Skeletal muscle satellite cell (primary cell): ENCODE measurements around the gene MAMLD1.

Experiments
- H3K27me3 ChIP-seq: 2 replicates; pipeline ENCODE4 v1.7.0; 2013; ENCODE audit warnings: low read length; ENCODE audit not compliant: control insufficient read depth, insufficient read depth
- H3K36me3 ChIP-seq: 2 replicates; pipeline ENCODE4 v1.7.0; 2013; ENCODE audit warnings: mild to moderate bottlenecking, control low read depth, low read length; ENCODE audit not compliant: insufficient read depth
- H3K4me1 ChIP-seq: 2 replicates; pipeline ENCODE4 v1.7.0; 2013; ENCODE audit warnings: low read length; ENCODE audit not compliant: control insufficient read depth, insufficient read depth
- H3K4me2 ChIP-seq: 2 replicates; pipeline ENCODE4 v1.7.0; 2013; ENCODE audit warnings: mild to moderate bottlenecking, low read length
- H3K4me3 ChIP-seq: 2 replicates; pipeline ENCODE4 v1.7.0; 2013; ENCODE audit warnings: low read length
- H3K9ac ChIP-seq: 2 replicates; pipeline ENCODE4 v1.7.0; 2013; ENCODE audit warnings: mild to moderate bottlenecking, low read depth, low read length, moderate library complexity
- H3K9me3 ChIP-seq: replicated peaks from 2 replicates; pipeline ENCODE4 v1.7.0; 2013; ENCODE audit warnings: mild to moderate bottlenecking, control low read depth, low read length

Gene MAMLD1

DNA sequence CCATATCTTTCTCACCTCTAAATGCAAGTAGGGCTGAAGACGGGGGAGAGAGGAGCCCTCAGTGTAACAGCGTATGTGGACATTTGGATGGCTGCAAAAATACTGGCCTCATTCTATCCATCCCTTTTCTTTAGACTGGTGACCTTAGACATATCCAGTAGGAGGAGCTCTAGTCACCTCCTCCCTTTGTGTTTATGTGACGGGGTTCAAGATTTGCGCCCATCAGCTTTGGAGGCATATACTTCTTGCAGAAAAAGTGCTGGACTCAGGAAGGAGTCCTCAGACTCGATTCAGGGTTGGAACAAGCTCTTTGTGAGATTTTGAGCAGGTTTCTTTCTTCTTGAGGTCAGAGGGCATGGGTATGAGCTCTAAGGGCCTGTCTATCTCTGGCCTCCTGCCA is 86.2 kb downstream of the MAMLD1 start:
- no peaks in the 10 kb centered on the region for H3K27me3 ChIP-seq
- peaks cover 3% of the 10 kb centered on the region for H3K36me3 ChIP-seq
- no peaks in the 10 kb centered on the region for H3K4me1 ChIP-seq
- H3K9ac ChIP-seq = no peak overlapping the region
- no peak overlapping the region for H3K4me3 ChIP-seq
- no peaks in the 10 kb centered on the region for H3K9me3 ChIP-seq
- no peak overlapping the region for H3K4me2 ChIP-seq

DNA sequence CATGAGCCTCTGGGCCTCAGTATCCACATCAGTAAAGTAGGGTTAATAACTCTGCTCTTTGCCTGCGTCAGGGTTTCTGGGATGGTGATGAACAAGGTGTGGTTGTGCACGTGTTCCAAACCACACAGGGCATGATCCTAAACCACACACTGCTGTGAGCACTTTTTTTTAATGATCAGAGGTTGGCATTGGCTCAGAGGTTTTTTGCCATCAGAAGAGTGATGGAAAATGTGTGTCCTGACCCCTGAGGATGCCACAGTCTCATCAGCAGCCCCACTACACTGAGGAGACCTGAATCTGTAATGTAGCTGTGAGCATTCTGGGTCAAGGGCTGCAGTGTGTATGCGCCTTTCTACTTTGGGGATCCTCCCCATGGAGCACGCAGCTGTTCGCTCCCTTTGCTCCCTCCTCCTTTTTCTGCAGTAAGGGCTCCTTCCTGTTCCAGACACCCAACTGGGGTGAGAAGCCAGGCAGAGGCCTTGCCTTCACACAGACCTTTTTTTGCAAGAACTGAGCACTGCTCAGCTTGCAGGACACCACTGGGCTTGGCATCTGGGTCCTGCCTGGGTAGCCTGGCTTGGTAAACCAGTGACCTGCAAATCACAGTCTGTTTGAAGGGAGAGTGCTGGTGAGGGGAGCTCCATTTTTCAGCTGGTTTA is 87.5 kb downstream of the MAMLD1 start:
- Histone ChIP-seq H3K4me1 (no peaks in the 10 kb centered on the region), H3K4me3 (no peak overlapping the region), H3K9me3 (no peaks in the 10 kb centered on the region), H3K27me3 (no peaks in the 10 kb centered on the region), H3K36me3 (peaks cover 3% of the 10 kb centered on the region), H3K4me2 (no peak overlapping the region), H3K9ac (no peak overlapping the region)

DNA sequence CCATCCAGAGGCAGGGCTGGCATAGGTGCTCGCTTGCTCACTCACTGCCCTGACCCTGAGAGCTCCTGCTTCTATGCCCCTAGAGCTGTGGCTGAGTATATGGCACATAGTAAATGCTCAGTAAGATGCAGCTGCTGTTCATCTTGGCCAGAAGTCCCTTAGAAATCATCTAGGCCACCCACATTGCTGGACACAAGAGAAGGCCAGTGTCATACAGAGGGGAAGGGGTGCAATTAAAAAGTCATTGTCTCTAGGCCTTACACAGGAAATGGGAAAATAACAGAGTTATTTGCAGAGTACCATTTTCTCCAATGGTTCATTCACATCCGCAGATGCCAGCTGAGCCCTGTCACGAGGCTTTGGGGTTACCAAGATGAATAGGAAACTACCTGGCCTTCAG is 88.8 kb downstream of the MAMLD1 start:
- Histone ChIP-seq H3K4me2 (no peak overlapping the region), H3K4me1 (no peaks in the 10 kb centered on the region), H3K9ac (no peak overlapping the region), H3K9me3 (no peaks in the 10 kb centered on the region), H3K4me3 (no peak overlapping the region), H3K27me3 (no peaks in the 10 kb centered on the region), H3K36me3 (peaks cover 3% of the 10 kb centered on the region)

DNA sequence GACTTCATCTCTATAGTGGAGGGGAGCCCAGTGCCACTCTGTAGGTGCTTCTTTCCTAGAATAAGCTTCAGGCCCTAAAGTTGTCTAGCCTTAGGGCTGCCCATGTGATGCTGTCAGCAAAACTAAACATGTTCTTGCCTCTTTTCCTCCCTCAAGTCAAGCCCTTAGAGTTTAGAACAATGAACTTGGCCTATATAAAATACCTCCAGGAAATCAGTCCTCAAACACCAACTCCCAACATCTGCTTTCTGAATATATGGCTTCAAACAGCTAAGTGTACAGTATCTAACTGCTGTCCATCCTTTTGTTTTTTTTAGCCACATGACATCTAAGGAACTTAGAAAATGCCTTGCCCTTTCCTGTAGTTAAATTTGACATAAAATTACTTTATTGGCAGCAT is 91.0 kb downstream of the MAMLD1 start:
- Histone ChIP-seq H3K9ac (no peak overlapping the region), H3K4me1 (no peaks in the 10 kb centered on the region), H3K36me3 (peaks cover 3% of the 10 kb centered on the region), H3K27me3 (no peaks in the 10 kb centered on the region), H3K9me3 (no peaks in the 10 kb centered on the region), H3K4me3 (no peak overlapping the region), H3K4me2 (no peak overlapping the region)

DNA sequence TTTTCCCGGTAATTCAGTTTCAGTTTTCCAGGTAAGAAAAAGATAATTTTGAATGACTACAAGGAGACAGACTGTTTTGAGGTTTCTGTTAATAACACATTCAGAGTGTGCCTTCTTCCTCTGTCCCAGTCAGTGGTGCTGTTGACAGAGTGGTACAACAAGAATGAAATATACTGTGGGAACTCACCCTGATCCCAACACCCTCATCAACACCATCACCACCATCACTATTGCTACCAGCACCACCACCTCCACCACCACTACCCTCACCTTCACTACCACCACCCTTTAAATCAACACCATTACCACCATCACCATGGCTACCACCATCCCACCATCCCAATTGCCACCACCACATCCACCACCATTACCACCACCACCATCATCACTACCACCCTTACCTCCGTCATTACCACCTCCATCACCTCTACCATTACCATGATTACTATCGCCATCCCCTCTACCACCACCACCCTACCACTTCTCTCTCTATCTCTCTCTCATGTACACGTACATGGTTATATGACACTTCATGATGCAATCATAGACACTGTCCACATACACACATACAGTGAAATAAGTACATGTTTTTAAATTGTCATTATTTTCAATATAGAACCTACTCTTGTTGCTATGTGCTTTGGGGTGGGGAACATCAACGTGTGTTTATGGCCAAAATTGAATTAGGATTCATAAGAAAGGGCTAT is 91.5 kb downstream of the MAMLD1 start:
- H3K4me2 ChIP-seq = no peak overlapping the region

DNA sequence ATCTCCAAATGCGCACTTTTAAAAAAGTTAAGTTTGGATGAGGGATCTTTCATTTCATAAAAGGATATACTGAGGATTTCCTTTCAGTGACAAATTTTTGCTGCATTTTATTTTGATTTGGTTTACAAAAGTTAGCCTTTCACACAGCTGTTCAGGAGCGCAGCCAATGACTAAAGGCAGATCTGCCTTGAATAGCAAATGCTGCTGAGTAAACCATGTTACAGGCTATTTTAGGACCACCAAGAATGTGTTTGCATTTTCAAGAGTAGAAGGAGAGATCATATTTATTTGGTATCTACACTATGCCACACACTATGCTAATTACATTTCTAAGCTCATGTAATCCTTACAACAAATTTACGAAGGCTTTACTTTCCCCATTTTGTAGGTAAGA is 92.1 kb downstream of the MAMLD1 start:
- no peaks in the 10 kb centered on the region for H3K9me3 ChIP-seq
- no peak overlapping the region for H3K4me2 ChIP-seq
- H3K36me3 ChIP-seq = peaks cover 3% of the 10 kb centered on the region
- H3K4me1 ChIP-seq = no peaks in the 10 kb centered on the region
- no peak overlapping the region for H3K4me3 ChIP-seq
- H3K9ac ChIP-seq = no peak overlapping the region
- no peaks in the 10 kb centered on the region for H3K27me3 ChIP-seq

More for the DNA sequence above, 91.5 kb downstream of the MAMLD1 start:
- no peak overlapping the region for H3K9ac ChIP-seq
- H3K4me3 ChIP-seq = no peak overlapping the region
- H3K9me3 ChIP-seq = no peaks in the 10 kb centered on the region
- H3K4me1 ChIP-seq = no peaks in the 10 kb centered on the region
- peaks cover 3% of the 10 kb centered on the region for H3K36me3 ChIP-seq
- no peaks in the 10 kb centered on the region for H3K27me3 ChIP-seq

DNA sequence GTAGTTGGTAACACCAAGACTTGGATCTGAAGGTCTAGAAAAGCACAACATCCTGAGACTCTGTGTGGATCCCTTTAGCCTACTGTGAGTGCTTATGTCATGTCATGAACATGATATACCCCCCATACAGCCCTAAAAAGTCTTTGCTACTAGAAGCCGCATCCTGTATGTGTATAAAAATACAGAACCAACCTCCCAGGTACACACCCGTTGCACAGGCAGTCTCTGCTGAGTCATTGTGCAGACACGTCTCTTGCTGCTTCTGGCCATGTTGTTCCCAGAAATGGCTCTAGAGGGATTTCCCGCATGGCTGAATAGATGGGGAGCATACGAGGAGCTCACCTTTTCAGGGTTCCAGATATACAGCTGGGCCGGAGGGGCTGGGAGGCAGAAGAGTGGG is 93.3 kb downstream of the MAMLD1 start:
- no peak overlapping the region for H3K4me2 ChIP-seq
- H3K36me3 ChIP-seq = peaks cover 3% of the 10 kb centered on the region
- H3K4me3 ChIP-seq = no peak overlapping the region
- H3K9ac ChIP-seq = no peak overlapping the region
- H3K4me1 ChIP-seq = no peaks in the 10 kb centered on the region
- H3K27me3 ChIP-seq = no peaks in the 10 kb centered on the region
- H3K9me3 ChIP-seq = no peaks in the 10 kb centered on the region

DNA sequence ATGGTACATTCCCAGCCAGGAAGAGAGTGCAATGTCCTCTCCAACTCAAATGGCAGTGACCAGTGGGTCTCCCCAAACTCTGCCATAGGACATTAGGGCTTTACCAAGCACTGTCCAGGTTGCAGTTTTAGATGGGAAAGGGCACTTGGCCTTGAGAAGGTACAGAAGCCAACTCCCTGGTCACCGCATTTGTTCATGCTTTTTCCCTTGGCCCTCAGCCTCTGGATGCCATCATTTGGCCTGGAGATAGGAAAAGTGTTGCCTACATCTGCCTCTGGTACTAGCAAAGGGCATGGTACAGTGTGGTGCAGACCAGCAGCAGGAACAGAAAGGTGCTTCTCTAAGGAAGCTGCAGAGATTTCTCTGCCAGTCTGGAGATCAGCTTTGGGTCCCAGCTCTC is 93.8 kb downstream of the MAMLD1 start:
- no peak overlapping the region for H3K9ac ChIP-seq
- H3K4me2 ChIP-seq = no peak overlapping the region
- H3K36me3 ChIP-seq = peaks cover 3% of the 10 kb centered on the region

DNA sequence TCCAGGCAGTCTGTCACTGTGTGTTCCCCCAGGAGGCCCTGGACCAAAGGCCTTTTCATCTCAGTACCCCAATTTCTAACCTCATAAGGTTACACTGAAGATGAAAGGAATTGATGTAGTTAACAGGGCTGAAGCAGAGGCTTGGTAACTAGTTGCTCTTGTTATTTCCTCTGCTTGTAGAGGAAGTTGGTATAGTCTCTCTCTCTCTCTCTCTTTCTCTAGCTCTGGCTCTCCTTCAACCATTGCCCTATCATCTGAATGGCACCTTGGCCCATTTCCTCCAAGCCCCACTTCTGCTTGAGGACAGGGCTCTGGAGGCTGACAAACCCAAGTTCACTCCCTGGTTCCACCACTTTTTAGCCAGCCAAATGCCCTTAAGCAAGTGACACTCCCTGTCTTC is 96.1 kb downstream of the MAMLD1 start:
- peaks cover under 1% of the 10 kb centered on the region for H3K36me3 ChIP-seq
- H3K9ac ChIP-seq = no peak overlapping the region
- H3K4me2 ChIP-seq = no peak overlapping the region
- H3K27me3 ChIP-seq = no peaks in the 10 kb centered on the region
- no peak overlapping the region for H3K4me3 ChIP-seq
- H3K4me1 ChIP-seq = no peaks in the 10 kb centered on the region
- no peaks in the 10 kb centered on the region for H3K9me3 ChIP-seq

More for the DNA sequence above, 93.8 kb downstream of the MAMLD1 start:
- no peak overlapping the region for H3K4me3 ChIP-seq
- H3K4me1 ChIP-seq = no peaks in the 10 kb centered on the region
- H3K9me3 ChIP-seq = no peaks in the 10 kb centered on the region
- H3K27me3 ChIP-seq = no peaks in the 10 kb centered on the region

DNA sequence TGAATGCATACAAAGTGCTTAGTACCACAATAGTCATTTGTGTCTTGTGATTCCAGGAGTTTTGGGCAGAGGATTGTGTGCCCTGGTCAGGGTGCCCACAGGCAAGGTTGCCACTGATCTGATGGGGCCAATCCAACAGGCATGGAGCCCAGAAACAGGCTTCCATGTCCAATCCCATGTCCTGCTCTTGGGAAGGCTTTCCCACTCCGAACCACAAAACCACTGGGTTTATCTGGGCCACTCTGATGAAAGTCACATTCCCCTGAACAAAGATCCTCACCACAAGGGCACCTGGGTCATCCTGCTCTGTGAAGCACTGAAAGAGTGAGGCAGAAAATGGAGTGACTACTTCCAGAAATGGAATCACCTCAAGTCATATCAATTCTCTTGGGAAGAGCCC is 96.9 kb downstream of the MAMLD1 start:
- Histone ChIP-seq H3K4me1 (no peaks in the 10 kb centered on the region), H3K27me3 (no peaks in the 10 kb centered on the region), H3K4me2 (no peak overlapping the region), H3K36me3 (no peaks in the 10 kb centered on the region), H3K9ac (no peak overlapping the region), H3K9me3 (no peaks in the 10 kb centered on the region), H3K4me3 (no peak overlapping the region)

DNA sequence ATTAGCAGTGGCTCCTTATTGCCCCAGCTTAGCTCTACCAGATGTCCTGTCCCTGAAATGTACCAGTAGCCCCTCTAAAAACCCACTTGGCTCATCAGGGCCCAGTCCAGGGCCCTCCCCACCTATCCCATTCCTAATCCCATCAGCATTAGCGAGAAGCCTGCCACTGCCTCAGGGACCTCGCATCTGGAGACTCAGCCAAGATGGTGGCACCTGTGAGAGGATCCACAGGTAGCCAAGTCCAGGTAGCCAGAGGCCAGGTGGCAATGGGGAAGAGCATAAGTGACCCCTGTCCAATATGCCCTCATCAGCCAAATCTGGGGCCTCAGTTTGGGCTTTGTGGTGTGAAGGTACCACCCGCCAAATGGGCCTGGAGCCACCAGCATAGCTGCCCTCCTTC is 97.7 kb downstream of the MAMLD1 start:
- Histone ChIP-seq H3K4me3 (no peak overlapping the region), H3K36me3 (no peaks in the 10 kb centered on the region), H3K9me3 (no peaks in the 10 kb centered on the region), H3K4me1 (no peaks in the 10 kb centered on the region), H3K27me3 (no peaks in the 10 kb centered on the region), H3K9ac (no peak overlapping the region), H3K4me2 (no peak overlapping the region)

DNA sequence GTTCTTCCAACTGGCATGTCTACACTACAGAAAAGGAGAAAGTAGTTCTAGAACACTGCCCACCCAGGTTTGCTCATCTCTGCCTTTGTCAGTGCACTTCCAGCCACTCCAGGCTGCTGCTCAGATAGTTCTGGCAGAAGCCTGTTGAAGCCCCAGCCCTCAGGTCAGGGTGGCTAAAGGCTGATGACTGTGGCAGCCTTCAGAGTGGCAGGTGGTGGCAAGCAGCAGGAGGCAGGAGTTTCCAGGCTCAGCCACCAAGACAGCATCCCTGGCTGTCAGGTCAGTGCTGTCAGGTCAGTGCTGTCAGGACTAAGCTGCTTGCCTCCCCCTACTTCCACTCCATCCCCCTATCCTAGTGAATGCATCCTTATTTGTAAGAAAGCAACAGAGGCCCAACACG is 100.4 kb downstream of the MAMLD1 start:
- no peak overlapping the region for H3K9ac ChIP-seq
- no peak overlapping the region for H3K4me2 ChIP-seq
- H3K4me1 ChIP-seq = no peaks in the 10 kb centered on the region
- no peak overlapping the region for H3K4me3 ChIP-seq
- H3K36me3 ChIP-seq = no peaks in the 10 kb centered on the region
- H3K27me3 ChIP-seq = no peaks in the 10 kb centered on the region
- no peaks in the 10 kb centered on the region for H3K9me3 ChIP-seq
